LoVo (cell line): ENCODE measurements around the gene FHL1.

Experiments
- DNase-seq: peaks from one replicate; pipeline ENCODE4 v3.0.0-alpha.2; 2016; ENCODE audit warnings: low spot score

FHL1 gene

GRCh38 chrX:136185401-136186022 lies 38.2 kb downstream of the FHL1 start:
- DNase-seq = no peak

DNA sequence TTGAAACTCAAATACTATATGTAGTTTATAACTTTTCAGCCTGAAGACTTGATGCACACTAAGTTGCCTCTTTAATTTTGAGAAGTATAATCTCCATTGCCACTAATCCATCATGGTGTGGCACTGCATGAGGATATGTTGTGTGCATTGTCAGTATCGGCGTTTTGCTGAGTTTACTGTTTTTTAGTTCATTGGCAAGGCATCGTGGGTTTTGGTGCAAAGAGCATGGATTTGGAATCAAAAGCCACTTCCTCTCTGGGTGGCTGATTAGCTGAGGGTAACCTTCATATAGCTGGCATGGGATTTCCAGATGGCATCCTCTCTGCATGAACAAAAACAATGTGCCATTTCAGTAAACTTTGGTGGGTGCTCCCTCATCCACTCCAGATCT lies 38.7 kb downstream of the FHL1 start:
- no peak for DNase-seq

GRCh38 chrX:136189222-136189621 lies 41.9 kb downstream of the FHL1 start:
- no peak for DNase-seq

GRCh38 chrX:136190038-136190713 lies 42.8 kb downstream of the FHL1 start:
- DNase-seq = no peak

- DNase-seq = no peak
These were observed 43.8 kb downstream of the FHL1 start for GRCh38 chrX:136191171-136191570.

DNA sequence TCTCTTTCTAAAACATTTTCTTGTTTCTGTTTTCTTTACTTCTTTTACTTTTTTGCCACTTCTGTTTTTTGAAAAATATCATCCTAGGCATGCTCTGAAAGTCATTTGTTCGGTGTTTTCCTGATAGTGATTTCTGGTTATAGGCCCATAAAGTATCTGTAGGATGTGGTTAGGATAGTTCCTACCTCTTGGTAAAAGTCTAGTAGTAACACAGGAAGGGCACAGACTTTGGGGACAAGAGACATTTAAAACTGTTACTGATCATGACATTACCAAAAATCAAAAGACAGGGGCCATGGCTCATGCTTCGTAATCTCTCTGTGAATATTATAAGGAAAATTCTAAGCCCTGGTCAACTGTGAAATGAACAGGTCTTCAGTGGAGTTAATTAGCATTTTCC lies 44.8 kb downstream of the FHL1 start:
- no peak for DNase-seq

DNA sequence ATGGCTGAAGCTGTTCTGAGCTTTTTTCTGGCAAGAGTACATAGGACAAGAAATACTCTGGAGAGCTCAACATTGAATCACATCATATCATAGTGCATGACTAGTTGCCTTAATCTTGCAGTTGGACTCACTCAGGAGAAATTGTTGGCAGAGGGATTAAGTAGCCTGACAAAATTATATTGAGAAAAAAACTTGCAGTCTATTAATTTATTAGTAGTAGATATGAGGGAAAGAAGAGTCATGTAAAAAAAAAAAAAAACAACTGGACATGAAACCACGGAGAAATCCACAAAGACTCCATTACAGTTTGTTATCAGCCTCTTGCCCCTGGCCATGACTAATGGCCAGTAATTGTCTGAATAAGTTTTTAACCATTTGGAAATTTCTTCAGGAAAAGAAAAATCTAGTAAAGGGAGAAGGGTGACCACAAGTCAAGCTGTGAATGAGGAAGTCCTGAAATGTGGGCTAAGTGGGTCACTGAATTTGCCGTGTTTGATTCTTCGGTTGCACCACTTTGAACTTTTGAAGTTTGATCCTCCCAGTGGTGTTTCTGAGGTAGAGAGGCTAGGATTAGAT lies 45.6 kb downstream of the FHL1 start:
- no peak for DNase-seq

DNA sequence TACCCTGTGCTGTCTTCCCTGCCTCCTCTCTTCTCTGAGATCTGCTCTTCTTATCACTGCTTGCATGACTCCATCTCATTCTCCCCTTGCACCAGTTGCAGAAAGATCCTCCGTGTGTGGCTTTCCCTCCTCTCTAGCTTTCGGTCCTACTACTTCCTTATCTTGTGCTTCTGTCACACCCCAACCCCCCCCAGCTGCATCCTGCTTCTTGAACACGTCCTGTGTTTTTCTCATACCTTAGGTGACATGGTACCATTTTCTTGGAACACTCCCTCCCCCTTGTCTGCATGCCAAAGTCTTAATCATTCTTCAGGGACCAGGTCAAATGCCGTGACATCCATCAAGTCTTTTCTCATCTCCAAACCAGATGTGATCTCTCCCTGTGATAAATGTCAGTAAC lies 46.4 kb downstream of the FHL1 start:
- DNase-seq = no peak

- DNase-seq = no peak
These were observed 47.2 kb downstream of the FHL1 start for GRCh38 chrX:136194536-136194935.

GRCh38 chrX:136195247-136195646 lies 47.9 kb downstream of the FHL1 start:
- no peak for DNase-seq

- DNase-seq = no peak
These were observed 49.4 kb downstream of the FHL1 start for GRCh38 chrX:136196691-136197155.

DNA sequence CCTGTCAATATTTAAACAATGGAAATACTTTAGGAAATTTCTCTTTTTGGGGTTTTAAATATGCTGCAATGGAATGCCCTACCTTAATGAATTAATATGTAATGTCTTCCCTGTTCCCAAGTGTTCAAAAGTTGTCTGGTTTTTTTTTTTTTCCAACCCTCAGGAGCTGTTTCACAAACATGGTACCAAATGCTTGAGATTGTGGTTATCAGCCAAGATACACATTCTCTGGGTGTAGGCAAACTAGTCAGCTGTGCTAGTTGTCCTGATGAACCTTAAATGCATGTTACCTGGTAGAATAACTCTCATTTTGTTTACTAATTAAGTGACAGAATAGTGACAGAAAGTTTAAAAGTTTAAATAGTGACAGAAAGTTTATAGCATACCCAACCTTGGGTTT lies 50.7 kb downstream of the FHL1 start:
- no peak for DNase-seq

- no peak for DNase-seq
These were observed 51.4 kb downstream of the FHL1 start for GRCh38 chrX:136198678-136199243.

- no peak for DNase-seq
These were observed 52.0 kb downstream of the FHL1 start for GRCh38 chrX:136199365-136199764.

GRCh38 chrX:136200466-136200865 lies 53.1 kb downstream of the FHL1 start:
- no peak for DNase-seq

- no peak for DNase-seq
These were observed 54.3 kb downstream of the FHL1 start for GRCh38 chrX:136201601-136202000.

- DNase-seq = no peak
These were observed 55.6 kb downstream of the FHL1 start for GRCh38 chrX:136202889-136203288.

- DNase-seq = no peak
These were observed 56.1 kb downstream of the FHL1 start for GRCh38 chrX:136203438-136203837.

DNA sequence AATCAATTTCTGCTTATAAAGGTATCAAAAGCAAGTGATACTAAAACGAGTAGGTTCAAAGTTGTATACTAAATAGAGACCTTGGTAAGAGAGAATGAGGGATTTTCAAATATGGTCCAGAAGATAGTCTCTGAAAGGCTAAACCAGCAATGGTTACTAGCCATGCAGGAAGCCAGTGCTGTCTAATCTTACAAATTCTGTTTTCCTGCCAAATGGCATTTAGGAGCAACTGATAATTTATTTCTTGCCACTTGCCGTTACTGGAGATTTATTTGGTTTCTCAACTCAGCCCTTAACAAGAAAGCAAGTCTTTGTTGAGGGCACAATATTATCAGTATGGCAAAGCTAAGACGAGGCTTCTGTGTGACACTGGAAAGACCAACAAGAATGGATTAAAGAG lies 56.6 kb downstream of the FHL1 start:
- no peak for DNase-seq

DNA sequence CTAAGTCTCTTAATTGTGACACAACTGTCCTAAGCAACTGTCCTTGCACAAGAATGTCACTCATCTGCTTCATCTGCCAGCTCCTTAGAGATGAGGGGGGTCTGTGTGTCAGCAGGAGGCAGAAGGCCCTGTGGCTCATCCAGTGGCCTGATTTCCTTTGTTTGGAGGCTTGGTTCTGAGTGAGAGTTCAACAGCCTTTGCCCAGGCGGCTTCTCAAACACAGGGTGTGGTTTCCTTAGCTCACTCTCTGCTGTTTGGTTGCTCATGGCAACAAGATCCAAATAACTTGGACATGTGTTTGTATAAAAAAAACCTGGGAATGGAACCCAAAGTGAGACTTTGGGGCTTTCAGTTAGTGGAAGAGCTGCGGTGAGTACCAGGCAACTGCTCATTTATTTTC lies 57.2 kb downstream of the FHL1 start:
- no peak for DNase-seq

- DNase-seq = no peak
These were observed 58.6 kb downstream of the FHL1 start for GRCh38 chrX:136205882-136206380.

- DNase-seq = no peak
These were observed 59.6 kb downstream of the FHL1 start for GRCh38 chrX:136206916-136207315.

DNA sequence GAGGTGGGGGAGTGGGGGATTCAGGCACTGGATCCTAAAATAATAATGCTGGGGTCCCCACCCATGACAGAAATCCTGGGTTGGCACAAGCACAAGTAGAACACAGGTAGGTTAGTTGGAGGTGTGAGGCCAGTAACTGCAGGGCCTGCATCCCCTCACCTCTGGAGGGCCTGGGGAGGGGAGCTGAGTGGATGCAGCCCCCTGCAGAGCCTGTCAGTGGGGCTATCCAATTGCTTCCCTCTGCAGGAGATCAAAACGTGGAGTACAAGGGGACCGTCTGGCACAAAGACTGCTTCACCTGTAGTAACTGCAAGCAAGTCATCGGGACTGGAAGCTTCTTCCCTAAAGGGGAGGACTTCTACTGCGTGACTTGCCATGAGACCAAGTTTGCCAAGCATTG lies 60.2 kb downstream of the FHL1 start:
- DNase-seq = no peak
